Heart left ventricle (tissue), 16 donors: ENCODE results near the gene DAW1. TPM values are rescaled to one million over a fixed set of nuclear protein-coding genes. Genes with fewer than 3 reads are reported as not detected.

Source experiments
- ATAC-seq, 4 donors: fragments of 200-7000 bp; cut with Tn5 transposase; one replicate each; pipeline ENCODE4 v1.9.1; 2020 to 2022; ENCODE audit warnings: moderate library complexity in 4 of 4, mild to moderate bottlenecking in 3 of 4, moderate number of reproducible peaks in 1 of 4
- DNase-seq, 5 donors: peaks; one replicate each; pipeline ENCODE4 v3.0.0-alpha.2; 2020
- H3K27ac ChIP-seq, 12 donors: fragments of 200-600 bp; sonication (generic) in 4 of 12; one replicate each; pipeline versions ENCODE4 v1.5.0 to v1.8.0; 2016 to 2022; ENCODE audit warnings: mild to moderate bottlenecking in 2 of 12
- H3K27me3 ChIP-seq, 9 donors: fragments of 200-600 bp; sonication (generic) in 2 of 9; one replicate each; pipeline versions ENCODE4 v1.5.1 to v1.8.0; 2016 to 2022; ENCODE audit warnings: mild to moderate bottlenecking in 3 of 9
- H3K36me3 ChIP-seq, 9 donors: fragments of 200-600 bp; sonication (generic) in 2 of 9; one replicate each; pipeline versions ENCODE4 v1.5.0 to v1.8.0; 2018 to 2022; ENCODE audit warnings: mild to moderate bottlenecking in 2 of 9
- H3K4me1 ChIP-seq, 12 donors: fragments of 200-600 bp; sonication (generic) in 4 of 12; one replicate each; pipeline versions ENCODE4 v1.5.0 to v1.8.0; 2016 to 2022; ENCODE audit warnings: mild to moderate bottlenecking in 3 of 12
- H3K4me3 ChIP-seq, 12 donors: fragments of 200-600 bp; sonication (generic) in 4 of 12; one replicate each; pipeline versions ENCODE4 v1.5.0 to v1.8.0; 2017 to 2022; ENCODE audit warnings: mild to moderate bottlenecking in 9 of 12, moderate library complexity in 4 of 12
- H3K9me3 ChIP-seq, 12 donors: fragments of 200-600 bp; sonication (generic) in 4 of 12; one replicate each; pipeline versions ENCODE4 v1.5.0 to v1.8.0; 2016 to 2022; ENCODE audit warnings: mild to moderate bottlenecking in 1 of 12
- CTCF ChIP-seq, 12 donors: fragments of 200-600 bp; sonication (generic) in 4 of 12; IDR thresholded peaks; one replicate each; pipeline versions ENCODE4 v1.5.0 to v1.8.0; 2018 to 2022; ENCODE audit warnings: antibody characterized with exemption in 12 of 12, mild to moderate bottlenecking in 5 of 12
- POLR2A ChIP-seq, 2 donors: fragments of 450-650 bp; IDR thresholded peaks; one replicate each; pipeline ENCODE4 v1.6.1; 2017; ENCODE audit warnings: antibody characterized with exemption in 2 of 2, mild to moderate bottlenecking in 2 of 2, moderate library complexity in 2 of 2
- WGBS, 4 donors: extraction: QIAGEN DNeasy Blood & Tissue Kit in 2 of 4; methylation state at CpG; one replicate each; pipeline versions ENCODE4 v1.1.5 to v1.1.7; 2013 to 2018; 5-methylcytosine and 5-hydroxymethylcytosine counted together
- intact Hi-C, 10 donors: fragments of 100-400 bp; cut with DNase I; formaldehyde crosslinking; loops; one replicate each; pipeline versions ENCODE4 v1.11.1 to v1.14.2; 2022
- polyA plus RNA-seq, 2 donors: library from polyadenylated mRNA; stranded (reverse); fragments of 200-250 nt; gene quantifications; one replicate each; pipeline ENCODE4 v1.2.3, GENCODE V29; 2013
- total RNA-seq, 9 donors: library from RNA; depleted of rRNA in 2 of 9; stranded (reverse); fragments of >200 nt in 2 of 9; fragmentation: NEBNext Ultra II Directional in 3 of 9; extraction: Animal tissue kit (Norgen Biotek cat#: 25700) in 3 of 9; gene quantifications; one replicate each; pipeline versions ENCODE4 v1.1.0 to v1.2.4, GENCODE V29; 2016 to 2023
- donor health status: ischemic (EF 13 %, LVEDD 7.1; RV severe dilation, severe dysfunction).
- donor health status: healthy with polysubstance abuse.
- donor health status: DM: no; HTN: yes; CAD: no.
- donor health status: DM: no; HTN: no; CAD: no.
- donor health status: ischemic (EF 25% LVEDD 6.9; RV normal size, moderate dysfunction).
- donor health status: ischemic (EF 25% LVEDD 5.7; RV mildly dilated, moderate dysfunction).
- donor health status: healthy.
- donor health status: DM: yes; HTN: yes; CAD: no.
- donor health status: ischemic (EF 35%, LVEDD 5.7; RV mildly dilated, moderate dysfunction).
- donor health status: nonischemic (EF 11% LVEDD 7.7; RV severe dilation, severe dysfunction).
- donor health status: DM: yes; HTN: yes; CAD: no.
- donor health status: PGD.
- donor health status: ischemic (EF 29% LVEDD 5.4; RV normal size, mild dysfunction).
- donor health status: nonischemic (EF 23%, LVEDD 6.1; RV moderate dilation, normal function).

Gene DAW1
- total and polyA plus RNA-seq, 11 donors: 0.20 to 1.3 (median 0.47) TPM; not detected in 6

- Histone ChIP-seq H3K4me1 (peaks cover 0 to 4% (median 0%) of the 10 kb centered on the region in 12 donors), H3K9me3 (no peaks in the 10 kb centered on the region), H3K27me3 (no peaks in the 10 kb centered on the region), H3K36me3 (no peaks in the 10 kb centered on the region), H3K4me3 (no peak overlapping the region), H3K27ac (no peak overlapping the region)
- TF ChIP-seq POLR2A (IDR thresholded peaks at IDR 0.05) (no peak), CTCF (IDR thresholded peaks at IDR 0.05) (no peak)
- 82 to 88% (median 87%) methylated on average over 7 of the region's 7 CpGs for WGBS, 4 donors
- intact Hi-C loops: no loop called here
- no peak for DNase-seq
- no peak for ATAC-seq
These were observed 100.3 kb downstream of the DAW1 start for GRCh38 chr2:227971619-227972230.

- TF ChIP-seq POLR2A (IDR thresholded peaks at IDR 0.05) (no peak), CTCF (IDR thresholded peaks at IDR 0.05) (no peak)
- Histone ChIP-seq H3K27me3 (no peaks in the 10 kb centered on the region), H3K9me3 (no peaks in the 10 kb centered on the region), H3K4me3 (no peak overlapping the region), H3K36me3 (no peaks in the 10 kb centered on the region), H3K4me1 (peaks cover 0 to 4% (median 0%) of the 10 kb centered on the region in 12 donors), H3K27ac (no peak overlapping the region)
- intact Hi-C loops: no loop called here
- no peak for DNase-seq
- WGBS, 4 donors: 76 to 90% (median 84%) methylated on average over 3 of the region's 3 CpGs
- ATAC-seq: no peak
These were observed 101.8 kb downstream of the DAW1 start for GRCh38 chr2:227973241-227973640.

Other genes starting within 250 kb of the DAW1 start
- not detected for gene SCYGR5, start 204.8 kb upstream of the DAW1 start, total RNA-seq
- not detected for gene SCYGR5, start 204.8 kb upstream of the DAW1 start, polyA plus RNA-seq
- gene SLC19A3, start 153.6 kb upstream of the DAW1 start, total RNA-seq: 10 to 100 TPM in 1 of 9 donors, 1 to 10 TPM in 2, under 1 TPM in 5, not detected in 1; 0.05 to 14.0 (median 0.78) TPM
- under 1 TPM; 0.40 to 0.91 TPM for gene SLC19A3, start 153.6 kb upstream of the DAW1 start, polyA plus RNA-seq
- gene SCYGR6, start 146.9 kb upstream of the DAW1 start, total RNA-seq: not detected
- not detected for gene SCYGR6, start 146.9 kb upstream of the DAW1 start, polyA plus RNA-seq
- not detected for gene SCYGR7, start 143.3 kb upstream of the DAW1 start, total RNA-seq
- gene SCYGR7, start 143.3 kb upstream of the DAW1 start, polyA plus RNA-seq: not detected
- gene SCYGR8, start 125.7 kb upstream of the DAW1 start, total RNA-seq: not detected
- gene SCYGR8, start 125.7 kb upstream of the DAW1 start, polyA plus RNA-seq: not detected
- under 1 TPM in 1 of 9 donors, not detected in 8; 0.48 TPM for gene CCL20, start 57.8 kb upstream of the DAW1 start, total RNA-seq
- 1 to 10 TPM in 1 of 2 donors, not detected in 1; 1.1 TPM for gene CCL20, start 57.8 kb upstream of the DAW1 start, polyA plus RNA-seq